ENCODE results near the gene STX10.

DNA sequence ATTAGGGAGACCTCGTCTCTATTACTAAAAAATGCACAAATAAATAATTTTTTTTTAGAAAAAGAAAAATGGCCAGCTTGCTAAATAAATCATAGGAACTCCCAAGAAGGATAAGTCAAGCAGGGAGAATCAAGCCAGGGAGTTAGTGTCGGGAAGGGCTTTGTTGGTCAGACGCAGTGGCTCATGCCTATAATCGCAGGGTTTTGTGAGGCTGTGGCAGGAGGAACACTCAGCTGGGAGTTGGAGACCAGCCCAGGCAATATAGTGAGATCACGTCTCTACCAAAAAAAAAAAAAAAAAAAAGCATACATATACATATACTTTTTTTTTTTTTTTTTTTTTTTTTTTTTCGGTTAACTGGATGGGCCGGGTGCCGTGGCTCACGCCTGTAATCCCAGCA, 23.1 kb downstream of the STX10 start:
- no peak for TF ChIP-seq POLR2A (IDR thresholded peaks at IDR 0.05)
- TF ChIP-seq, protein P1, sequence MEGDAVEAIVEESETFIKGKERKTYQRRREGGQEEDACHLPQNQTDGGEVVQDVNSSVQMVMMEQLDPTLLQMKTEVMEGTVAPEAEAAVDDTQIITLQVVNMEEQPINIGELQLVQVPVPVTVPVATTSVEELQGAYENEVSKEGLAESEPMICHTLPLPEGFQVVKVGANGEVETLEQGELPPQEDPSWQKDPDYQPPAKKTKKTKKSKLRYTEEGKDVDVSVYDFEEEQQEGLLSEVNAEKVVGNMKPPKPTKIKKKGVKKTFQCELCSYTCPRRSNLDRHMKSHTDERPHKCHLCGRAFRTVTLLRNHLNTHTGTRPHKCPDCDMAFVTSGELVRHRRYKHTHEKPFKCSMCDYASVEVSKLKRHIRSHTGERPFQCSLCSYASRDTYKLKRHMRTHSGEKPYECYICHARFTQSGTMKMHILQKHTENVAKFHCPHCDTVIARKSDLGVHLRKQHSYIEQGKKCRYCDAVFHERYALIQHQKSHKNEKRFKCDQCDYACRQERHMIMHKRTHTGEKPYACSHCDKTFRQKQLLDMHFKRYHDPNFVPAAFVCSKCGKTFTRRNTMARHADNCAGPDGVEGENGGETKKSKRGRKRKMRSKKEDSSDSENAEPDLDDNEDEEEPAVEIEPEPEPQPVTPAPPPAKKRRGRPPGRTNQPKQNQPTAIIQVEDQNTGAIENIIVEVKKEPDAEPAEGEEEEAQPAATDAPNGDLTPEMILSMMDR (IDR thresholded peaks at IDR 0.05), result no peak
- TF ChIP-seq EP300 (IDR thresholded peaks at IDR 0.05), result no peak

Data from tibial nerve (tissue), 4 donors.